Fibroblast of skin of left quadriceps (primary cell): ENCODE measurements around the gene DLK2.

ENCODE experiments used
- DNase-seq, 2 experiments: peaks; one replicate each; pipeline ENCODE4 v3.0.0-alpha.2; 2013; ENCODE audit warnings: low read depth in 2 of 2

The DLK2 gene

GRCh38 chr6:43453831-43454230 is 1.5 kb downstream of the DLK2 start:
- no peak for DNase-seq

DNA sequence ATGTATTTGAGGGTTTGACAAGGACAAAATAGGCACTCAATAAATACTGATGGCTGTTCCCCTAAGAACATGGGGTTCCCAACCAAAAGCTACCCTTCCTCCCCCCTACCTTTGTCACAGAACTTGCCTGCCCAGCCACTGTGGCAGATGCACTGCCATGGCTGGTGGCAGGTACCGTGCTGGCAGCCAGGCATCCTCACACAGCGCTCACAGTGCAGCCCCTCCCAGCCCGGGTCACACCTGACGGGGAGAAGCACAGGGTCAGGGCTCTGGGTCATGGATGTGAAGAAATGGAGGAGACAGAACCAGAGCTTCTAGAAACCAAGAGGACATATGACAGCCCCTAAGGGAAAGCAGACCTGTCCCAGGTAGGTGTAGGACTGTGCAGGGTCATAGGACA is 2.5 kb downstream of the DLK2 start:
- DNase-seq: no peak

GRCh38 chr6:43451939-43452338 is 3.4 kb downstream of the DLK2 start:
- DNase-seq: no peak

DNA sequence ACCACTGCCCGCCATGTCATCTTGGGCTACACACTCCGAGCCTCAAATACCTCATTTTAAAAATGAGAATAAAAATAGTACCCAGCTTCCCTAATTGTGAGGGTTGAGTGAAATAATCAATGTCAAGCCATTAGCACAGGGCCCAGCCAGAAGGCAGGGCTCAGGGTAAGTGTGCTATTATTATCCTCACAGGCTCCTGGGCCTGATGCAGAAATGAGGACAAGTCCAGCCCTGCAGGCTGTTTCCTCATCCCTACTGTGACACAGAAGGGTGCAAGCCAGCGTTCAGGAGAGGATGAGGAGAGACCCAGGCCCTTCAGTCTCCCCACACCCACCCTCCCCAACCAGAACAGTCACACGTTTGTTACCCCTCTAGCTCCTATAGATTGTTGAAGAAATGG is 4.0 kb downstream of the DLK2 start:
- DNase-seq: no peak

DNA sequence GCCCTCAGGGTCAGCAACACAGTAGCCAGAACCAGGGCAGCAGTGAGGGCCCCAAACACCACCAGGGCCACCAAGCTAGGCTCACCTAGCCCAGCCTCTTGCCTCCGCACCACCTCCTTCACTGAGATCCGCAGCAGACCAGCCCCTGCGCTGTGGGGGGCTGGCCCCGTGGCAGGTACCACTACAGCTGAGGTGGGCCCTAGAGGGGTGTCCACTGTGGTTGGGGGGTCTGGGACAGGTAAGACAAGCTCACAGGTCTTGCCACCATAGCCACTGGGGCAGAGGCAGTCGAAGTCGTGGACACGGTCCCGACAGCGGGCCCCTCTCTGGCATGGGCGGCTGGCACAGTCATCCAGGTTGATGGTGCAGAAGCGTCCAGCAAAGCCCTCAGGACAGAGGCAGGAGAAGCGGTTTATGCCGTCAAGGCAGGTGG is 4.6 kb downstream of the DLK2 start:
- no peak for DNase-seq

DNA sequence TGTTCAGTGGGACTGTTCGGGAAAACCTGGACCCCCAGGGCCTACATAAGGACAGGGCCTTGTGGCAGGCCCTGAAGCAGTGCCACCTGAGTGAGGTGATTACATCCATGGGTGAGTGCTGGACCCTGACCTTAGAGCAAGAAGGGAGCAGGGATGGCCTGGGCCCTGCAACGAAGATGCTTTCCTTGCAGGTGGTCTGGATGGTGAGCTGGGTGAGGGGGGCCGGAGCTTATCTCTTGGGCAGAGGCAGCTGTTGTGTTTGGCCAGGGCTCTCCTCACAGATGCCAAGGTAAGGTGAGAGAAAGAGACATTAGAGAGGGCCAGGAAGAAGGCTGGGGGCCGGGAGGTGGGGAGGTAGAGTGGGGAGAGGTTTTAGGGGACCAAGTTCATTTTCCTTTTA is 6.4 kb downstream of the DLK2 start:
- no peak for DNase-seq

DNA sequence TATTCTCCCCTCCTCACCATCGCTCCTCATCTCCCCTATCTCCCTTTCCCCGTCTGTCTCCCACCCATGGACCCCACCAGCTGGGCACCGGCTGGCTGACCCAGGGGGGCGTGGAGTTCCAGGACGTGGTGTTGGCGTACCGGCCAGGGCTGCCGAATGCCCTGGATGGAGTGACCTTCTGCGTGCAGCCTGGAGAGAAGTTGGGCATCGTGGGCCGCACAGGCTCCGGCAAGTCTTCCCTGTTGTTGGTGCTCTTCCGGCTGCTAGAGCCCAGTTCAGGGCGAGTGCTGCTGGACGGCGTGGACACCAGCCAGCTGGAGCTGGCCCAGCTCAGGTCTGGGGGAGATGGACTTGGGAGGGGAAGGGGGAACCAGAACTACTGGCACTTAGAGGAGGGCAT is 7.7 kb downstream of the DLK2 start:
- no peak for DNase-seq

GRCh38 chr6:43445576-43445975 is 9.8 kb downstream of the DLK2 start:
- no peak for DNase-seq

DNA sequence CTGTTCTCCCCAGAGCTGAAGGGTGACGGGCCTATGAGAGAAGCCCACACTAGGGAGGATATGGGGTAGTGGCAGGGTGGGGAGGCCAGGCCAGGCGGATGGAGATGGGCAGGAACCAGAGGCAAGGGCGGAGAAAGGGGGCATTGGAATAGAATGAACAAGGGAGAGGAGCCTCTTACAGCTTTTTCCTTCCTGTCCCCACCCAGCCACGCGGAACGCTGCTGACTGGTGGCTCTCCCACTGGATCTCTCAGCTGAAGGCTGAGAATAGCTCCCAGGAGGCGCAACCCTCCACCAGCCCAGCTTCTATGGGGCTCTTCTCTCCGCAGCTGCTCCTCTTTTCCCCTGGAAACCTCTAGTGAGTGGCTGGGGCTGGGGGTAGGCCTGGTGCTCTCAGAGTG is 10.8 kb downstream of the DLK2 start:
- no peak for DNase-seq

GRCh38 chr6:43444036-43444435 is 11.3 kb downstream of the DLK2 start:
- no peak for DNase-seq

- DNase-seq: no peak
Observed at GRCh38 chr6:43442935-43443334, 12.4 kb downstream of the DLK2 start.

- DNase-seq: no peak
Observed at GRCh38 chr6:43437700-43438099, 17.6 kb downstream of the DLK2 start.

DNA sequence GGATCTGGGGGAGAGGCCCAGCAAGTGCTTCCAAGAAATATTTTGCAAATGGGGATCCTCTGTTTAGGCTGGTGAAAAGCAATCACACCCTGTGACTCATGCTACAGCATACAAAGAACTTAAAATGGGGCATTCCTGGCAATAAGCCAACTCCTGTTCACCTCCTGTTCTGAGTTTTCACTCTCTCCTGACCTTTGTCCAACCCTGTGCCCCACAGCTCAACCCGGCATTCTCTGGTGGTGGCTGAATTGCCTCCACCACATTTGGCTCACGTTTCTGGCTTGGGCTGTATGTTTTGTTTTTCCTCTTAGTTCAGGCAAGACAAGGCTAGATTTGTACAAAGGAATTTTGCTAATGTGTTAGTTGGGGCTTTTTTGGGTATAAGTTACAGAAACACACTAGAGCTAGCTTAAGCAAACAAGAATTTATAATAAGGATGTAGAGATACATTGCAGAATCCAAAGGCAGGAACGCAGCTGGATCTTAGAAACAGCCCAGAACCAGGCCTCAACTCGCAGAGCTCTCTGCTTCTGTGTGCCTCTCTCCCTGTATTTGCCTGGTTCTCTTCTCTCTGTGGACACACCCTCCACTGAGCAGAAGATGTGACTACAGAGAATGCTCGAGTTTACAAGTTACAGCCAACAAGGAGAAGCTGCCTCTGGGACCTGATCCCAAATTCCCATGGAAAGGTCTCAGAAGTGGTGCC is 18.6 kb downstream of the DLK2 start:
- DNase-seq: peak; percentile 18 to 22

- DNase-seq: no peak
Observed at GRCh38 chr6:43435682-43436437, 19.5 kb downstream of the DLK2 start.

GRCh38 chr6:43434943-43435342 is 20.4 kb downstream of the DLK2 start:
- DNase-seq: no peak

DNA sequence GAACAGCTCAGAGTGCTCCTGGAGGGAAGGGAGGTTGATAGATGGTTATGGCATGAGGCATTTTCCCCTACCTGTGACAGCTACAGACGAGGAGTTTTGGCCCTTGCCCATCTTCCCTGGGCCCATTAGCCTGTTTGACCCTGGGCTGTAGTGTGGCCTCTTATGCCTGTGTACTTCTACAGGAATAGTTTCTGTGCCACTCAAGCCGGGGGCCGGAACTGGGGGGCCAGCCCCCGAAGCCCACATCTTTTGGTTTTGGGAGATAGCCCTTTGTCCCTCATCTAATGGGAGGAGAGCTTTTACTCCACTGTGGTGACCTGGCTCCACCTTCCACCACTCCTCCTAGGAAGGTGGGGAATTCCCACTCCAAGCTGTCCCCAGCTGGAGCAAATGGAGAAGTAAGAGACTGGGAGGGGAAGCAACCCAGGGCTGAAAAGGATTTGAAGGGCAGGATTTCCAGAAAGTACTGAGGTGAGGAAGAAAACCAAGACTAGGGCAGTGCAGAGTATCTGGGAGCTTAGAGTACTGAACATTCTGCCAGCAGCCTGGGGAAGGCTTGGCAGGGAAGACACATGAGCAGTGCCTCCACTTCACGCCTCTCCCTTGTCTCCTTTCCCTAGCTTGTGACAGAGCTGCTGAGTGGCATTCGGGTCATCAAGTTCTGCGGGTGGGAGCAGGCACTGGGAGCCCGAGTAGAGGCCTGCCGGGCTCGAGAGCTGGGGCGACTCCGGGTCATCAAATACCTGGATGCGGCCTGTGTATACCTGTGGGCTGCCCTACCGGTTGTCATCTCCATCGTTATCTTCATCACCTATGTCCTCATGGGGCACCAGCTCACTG is 21.1 kb downstream of the DLK2 start:
- DNase-seq: no peak

GRCh38 chr6:43433148-43433547 is 22.2 kb downstream of the DLK2 start:
- DNase-seq: no peak

DNA sequence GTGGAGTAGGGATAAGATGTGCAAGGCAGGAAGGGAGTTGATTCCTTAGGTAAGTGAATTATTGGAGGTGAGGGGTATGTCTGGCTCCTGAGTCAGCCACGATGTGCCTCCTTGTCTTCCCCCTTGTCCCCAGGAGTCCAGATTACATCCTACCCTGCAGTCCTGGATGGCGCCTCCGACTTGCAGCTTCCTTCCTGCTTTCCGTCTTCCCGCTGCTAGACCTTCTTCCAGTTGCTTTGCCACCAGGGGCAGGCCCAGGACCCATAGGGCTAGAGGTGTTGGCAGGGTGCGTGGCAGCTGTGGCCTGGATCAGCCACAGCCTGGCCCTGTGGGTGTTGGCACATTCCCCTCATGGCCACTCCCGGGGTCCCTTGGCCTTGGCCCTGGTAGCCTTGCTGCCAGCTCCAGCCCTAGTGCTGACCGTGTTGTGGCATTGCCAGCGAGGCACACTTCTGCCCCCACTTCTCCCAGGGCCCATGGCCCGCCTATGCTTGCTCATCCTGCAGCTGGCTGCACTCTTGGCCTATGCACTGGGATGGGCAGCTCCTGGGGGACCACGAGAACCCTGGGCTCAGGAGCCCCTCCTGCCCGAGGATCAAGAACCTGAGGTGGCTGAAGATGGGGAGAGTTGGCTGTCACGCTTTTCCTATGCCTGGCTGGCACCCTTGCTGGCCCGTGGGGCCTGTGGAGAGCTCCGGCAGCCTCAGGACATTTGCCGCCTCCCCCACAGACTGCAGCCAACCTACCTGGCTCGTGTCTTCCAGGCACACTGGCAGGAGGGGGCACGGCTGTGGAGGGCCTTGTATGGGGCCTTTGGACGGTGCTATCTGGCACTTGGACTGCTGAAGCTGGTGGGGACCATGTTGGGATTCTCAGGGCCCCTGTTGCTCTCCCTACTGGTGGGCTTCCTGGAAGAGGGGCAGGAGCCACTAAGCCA is 23.1 kb downstream of the DLK2 start:
- no peak for DNase-seq

DNA sequence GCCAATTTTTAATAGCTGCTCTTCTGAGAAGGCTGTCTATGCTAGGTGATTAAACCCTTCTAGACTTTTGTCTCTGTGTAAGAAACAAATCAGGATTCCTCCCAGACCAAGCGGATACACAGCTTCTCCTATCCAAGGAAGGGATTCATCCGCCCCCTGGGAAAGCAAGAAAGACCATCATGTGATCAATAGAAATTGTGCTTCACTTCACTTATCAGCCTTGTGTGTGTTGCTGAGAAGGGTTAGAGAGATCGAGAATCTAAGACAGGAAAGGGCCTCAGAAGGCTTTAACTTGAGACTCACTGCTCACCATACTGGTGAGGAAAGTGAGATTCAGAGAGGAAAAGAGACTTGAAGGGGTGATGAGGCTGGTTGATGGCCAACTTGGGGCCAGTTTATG is 26.5 kb downstream of the DLK2 start:
- no peak for DNase-seq

DNA sequence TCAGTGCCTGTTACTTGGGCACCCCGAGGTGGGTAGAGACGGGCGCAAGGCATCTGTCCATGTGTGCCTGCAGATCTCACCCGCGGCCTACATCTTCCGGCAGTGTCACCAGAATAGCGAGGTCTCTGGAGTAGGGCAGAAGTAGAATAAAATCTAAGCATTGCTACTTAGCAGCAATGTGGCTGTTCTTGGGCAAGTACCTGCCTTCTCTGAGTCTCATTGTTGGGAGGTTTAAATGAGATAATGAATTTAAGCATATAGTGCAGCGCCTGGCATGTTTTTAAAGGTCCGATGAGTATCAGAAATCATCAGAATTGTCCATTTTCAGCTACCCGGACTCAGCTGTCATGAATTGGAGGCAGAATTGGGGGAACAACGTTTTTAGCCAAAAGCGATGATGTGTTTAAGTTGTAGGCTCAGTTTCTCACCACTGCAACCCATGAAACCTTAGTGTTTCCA is 27.2 kb downstream of the DLK2 start:
- DNase-seq: no peak

DNA sequence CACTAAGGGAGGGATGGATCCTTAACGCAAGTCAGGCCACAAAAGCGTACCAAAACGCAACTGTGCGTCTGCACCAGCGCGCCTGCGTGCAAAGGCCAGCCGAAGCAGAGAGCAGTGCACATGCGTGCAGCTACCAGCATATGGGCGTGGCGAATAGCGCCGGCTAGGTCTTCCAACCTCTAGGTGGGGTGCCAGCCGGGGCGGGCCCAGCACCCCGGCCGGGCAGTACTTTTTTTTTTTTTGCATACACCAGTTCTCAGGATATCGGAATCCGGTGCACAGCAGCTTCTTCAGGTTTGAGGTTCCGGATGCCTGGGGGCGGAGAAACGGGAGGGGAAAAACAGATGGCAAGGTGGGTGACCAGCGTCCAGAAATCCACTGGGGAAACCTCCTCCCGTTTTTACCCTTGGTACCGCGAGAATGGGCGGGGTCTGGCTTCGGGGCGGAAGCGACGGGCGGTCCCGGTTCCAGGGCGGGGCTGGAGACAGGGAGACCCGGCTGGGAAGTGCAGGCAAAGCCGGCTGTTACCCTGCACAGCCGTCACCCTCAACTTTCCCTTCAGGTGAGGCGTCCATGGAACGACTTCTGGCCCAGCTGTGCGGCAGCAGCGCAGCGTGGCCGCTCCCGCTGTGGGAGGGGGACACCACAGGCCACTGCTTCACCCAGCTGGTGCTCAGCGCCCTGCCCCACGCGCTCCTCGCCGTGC is 27.8 kb downstream of the DLK2 start, which contains the start of gene ABCC10:
TSS of gene ABCC10 (plus strand) at position 136 of the 706 bp plus-strand sequence. CDS start at position 574, 438 bp downstream.
- DNase-seq: peak; percentile 89 to 91
